HAP-1 (cell line): Measurements from ENCODE around the gene SELENOV.
A peak's percentile ranks its signal among the peaks of the same experiment; 100 is the strongest.

Experiments
- DNase-seq, 2 experiments: peaks; one replicate each; pipeline ENCODE4 v3.0.0-alpha.2; 2016 to 2020; ENCODE audit warnings: low spot score in 2 of 2
- H3K27me3 ChIP-seq: fragments of 250-450 bp; sonication (Bioruptor Pico); 2 replicates; pipeline ENCODE4 v1.5.1; 2020; ENCODE audit warnings: low read depth, mild to moderate bottlenecking, moderate library complexity
- H3K36me3 ChIP-seq: fragments of 250-450 bp; sonication (Bioruptor Pico); replicated peaks from 2 replicates; pipeline ENCODE4 v1.5.1; 2020; ENCODE audit warnings: mild to moderate bottlenecking
- H3K4me1 ChIP-seq: fragments of 250-450 bp; sonication (Bioruptor Pico); 2 replicates; pipeline ENCODE4 v1.5.1; 2020; ENCODE audit warnings: mild to moderate bottlenecking
- H3K4me3 ChIP-seq: fragments of 250-450 bp; sonication (Bioruptor Pico); 2 replicates; pipeline ENCODE4 v1.5.1; 2020; ENCODE audit warnings: mild to moderate bottlenecking, moderate library complexity
- H3K9me3 ChIP-seq: fragments of 250-450 bp; sonication (Bioruptor Pico); 2 replicates; pipeline ENCODE4 v1.5.1; 2020; ENCODE audit warnings: mild to moderate bottlenecking, moderate library complexity
- in situ Hi-C: fragments of 300-500 bp; cut with MboI; formaldehyde crosslinking; loops from 3 replicates; pipeline ENCODE4 v1.14.3; 2020; ENCODE audit warnings: low sequenced_read_pairs, inconsistent platforms, mixed read lengths

The SELENOV gene

DNA sequence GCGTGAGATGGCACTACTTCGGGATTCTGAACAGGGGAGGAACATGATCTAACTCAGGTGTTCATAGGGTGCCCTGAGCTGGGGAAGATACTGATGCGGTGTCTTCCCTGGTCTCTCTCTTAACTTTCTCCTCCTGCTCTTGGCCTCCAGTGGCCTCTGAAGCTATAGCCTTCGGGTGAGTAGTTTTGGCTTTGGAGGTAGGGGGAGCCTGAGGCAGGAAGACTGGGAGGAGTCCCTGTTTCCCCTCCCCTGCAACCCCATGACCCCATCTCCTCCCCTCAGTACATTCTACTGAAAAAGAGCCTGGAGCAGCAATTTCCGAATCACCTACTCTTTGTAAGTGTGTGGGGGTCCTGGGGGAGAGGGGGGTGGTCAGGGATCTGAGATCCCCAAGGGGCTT is 3.5 kb downstream of the SELENOV start:
- H3K27me3 ChIP-seq: no peaks in the 10 kb centered on the region
- H3K4me1 ChIP-seq: peaks cover 16% of the 10 kb centered on the region
- no peak for DNase-seq
- in situ Hi-C loops: no loop called here
- no peak overlapping the region for H3K4me3 ChIP-seq
- H3K9me3 ChIP-seq: no peaks in the 10 kb centered on the region
- H3K36me3 ChIP-seq: no peaks in the 10 kb centered on the region

DNA sequence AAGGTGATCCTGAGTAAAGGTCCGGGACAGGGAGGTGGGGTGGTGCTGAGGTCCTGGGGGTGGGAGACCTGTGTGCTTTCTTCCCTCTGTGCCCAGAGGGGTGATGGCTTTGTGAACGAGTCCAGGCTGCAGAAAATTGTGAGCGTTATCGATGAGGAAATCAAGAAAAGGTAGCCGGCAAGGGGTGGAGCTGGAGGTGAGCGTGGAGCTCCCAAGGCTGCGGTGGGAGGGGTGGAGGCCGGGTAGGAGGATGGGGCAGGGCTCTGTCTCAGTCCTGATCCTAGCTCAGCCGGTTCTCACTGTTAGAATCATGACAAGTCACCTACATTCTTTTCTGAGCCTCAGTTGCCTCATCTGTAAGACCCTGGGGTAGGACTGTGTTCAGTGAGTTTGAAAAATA is 4.0 kb downstream of the SELENOV start:
- in situ Hi-C loops: no loop called here
- no peaks in the 10 kb centered on the region for H3K9me3 ChIP-seq
- no peak for DNase-seq
- peaks cover 16% of the 10 kb centered on the region for H3K4me1 ChIP-seq
- no peaks in the 10 kb centered on the region for H3K36me3 ChIP-seq
- H3K4me3 ChIP-seq: no peak overlapping the region
- no peaks in the 10 kb centered on the region for H3K27me3 ChIP-seq

DNA sequence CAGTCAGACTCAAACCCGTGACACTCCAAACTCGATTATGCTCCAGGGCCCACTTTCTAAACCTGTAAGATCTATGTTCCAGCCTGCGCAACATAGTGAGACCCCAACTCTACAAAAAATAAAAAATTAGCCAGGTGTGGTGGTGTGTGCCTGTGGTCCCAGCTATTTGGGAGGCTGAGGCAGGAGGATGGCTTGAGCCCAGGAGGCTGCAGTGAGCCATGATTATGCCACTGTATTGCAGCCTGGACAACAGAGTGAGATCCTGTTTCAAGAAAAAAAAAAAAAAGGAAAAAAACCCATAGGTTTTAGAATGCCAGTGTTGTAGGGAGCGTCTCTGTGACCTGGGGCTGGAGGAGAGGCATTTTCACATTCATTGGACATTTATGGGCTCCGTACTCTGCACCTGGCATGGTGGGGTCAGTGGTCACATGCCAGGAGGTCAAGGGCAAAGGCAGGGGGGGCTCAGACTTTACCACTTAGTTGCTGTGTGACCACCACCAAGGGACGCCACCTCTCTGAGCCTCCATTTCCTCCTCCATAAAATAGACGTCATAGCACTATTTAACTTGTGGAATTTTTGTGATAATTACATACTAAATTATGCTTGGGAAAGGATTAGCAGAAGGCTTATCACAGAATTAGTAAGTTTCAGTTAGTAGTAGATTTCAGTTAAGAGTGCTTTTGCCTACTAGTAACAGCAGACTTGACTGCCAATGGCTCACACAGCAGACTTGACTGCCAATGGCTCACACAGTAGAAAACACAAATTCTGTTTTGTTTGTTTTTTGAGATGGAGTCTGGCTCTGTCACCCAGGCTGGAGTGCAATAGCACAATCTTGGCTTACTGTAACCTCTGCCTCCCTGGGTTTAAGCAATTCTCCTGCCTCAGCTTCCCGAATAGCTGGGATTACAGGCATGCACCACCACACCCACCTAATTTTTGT is 5.9 kb downstream of the SELENOV start:
- peaks cover 16% of the 10 kb centered on the region for H3K4me1 ChIP-seq
- no peaks in the 10 kb centered on the region for H3K27me3 ChIP-seq
- in situ Hi-C loops: no loop called here
- no peaks in the 10 kb centered on the region for H3K36me3 ChIP-seq
- H3K9me3 ChIP-seq: no peaks in the 10 kb centered on the region
- H3K4me3 ChIP-seq: no peak overlapping the region
- no peak for DNase-seq

DNA sequence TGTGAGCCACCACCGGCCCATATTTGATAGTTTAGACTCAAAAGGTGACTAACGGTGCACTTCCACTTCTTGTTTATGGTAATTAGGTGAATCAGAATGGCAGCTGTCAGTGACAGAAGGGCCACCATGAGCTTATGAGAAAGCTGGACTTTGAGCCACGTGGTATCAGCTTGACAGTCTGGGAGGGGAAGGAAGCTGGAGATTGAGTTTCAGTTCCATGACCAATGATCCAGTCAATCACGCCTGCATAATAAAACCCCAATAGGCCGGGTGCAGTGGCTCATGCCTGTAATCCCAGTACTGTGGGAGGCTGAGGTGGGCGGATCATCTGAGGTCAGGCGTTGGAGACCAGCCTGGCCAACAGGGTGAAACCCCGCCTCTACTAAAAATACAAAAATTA is 9.6 kb downstream of the SELENOV start:
- no peak overlapping the region for H3K4me3 ChIP-seq
- no peaks in the 10 kb centered on the region for H3K9me3 ChIP-seq
- H3K36me3 ChIP-seq: no peaks in the 10 kb centered on the region
- no peak for DNase-seq
- no peaks in the 10 kb centered on the region for H3K27me3 ChIP-seq
- peaks cover 16% of the 10 kb centered on the region for H3K4me1 ChIP-seq
- in situ Hi-C loops: no loop called here

DNA sequence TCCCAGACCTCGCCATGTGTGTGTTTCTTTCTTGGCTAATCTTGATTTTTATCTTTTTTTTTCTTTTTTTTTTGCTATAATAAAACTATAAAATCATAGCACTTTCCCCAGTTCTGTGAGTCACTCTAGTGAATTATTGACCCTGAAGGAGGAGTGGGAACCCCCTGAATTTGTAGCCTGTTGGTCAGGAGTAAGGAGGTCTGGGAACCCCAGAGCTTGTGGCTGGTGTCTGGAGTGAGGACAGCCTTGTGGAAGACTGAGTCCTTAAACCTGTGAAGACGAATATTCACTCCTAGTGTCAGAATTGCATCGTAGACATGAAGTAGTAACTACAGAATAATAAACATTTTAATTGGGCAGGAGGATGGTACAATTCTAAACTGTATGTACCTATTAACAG is 10.3 kb downstream of the SELENOV start:
- in situ Hi-C loops: no loop called here
- Histone ChIP-seq H3K9me3 (no peaks in the 10 kb centered on the region), H3K4me3 (no peak overlapping the region), H3K27me3 (no peaks in the 10 kb centered on the region), H3K4me1 (peaks cover 13% of the 10 kb centered on the region), H3K36me3 (no peaks in the 10 kb centered on the region)
- DNase-seq: no peak

DNA sequence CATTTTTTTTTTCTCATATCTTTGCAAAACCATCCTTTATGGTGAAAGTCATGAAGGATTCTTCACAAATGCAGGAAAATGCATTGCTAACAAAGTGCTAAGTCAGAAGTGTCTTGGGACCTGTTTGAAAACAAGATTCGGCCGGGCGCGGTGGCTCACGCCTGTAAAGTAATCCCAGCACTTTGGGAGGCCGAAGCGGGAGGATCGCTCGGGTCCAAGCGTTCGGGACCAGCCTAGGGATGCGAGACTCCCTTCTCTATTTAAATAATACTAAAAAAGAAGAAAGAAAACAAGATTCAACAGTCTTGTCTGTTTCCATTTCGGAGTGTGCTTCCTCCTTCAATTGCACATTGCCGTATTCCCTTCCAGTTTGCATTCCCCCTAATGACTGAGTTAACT is 16.9 kb downstream of the SELENOV start:
- Histone ChIP-seq H3K9me3 (no peaks in the 10 kb centered on the region), H3K27me3 (no peaks in the 10 kb centered on the region), H3K4me3 (peak overlapping the region; percentile 87), H3K4me1 (peaks cover 17% of the 10 kb centered on the region), H3K36me3 (no peaks in the 10 kb centered on the region)
- in situ Hi-C loops: loop anchor here (5.0 to 10.0 kb wide), 2 partner anchors 55 to 87 kb away; partner anchors contain the start of gene SUPT5H
- DNase-seq: peak in 1 of 2 experiments; percentile 30

DNA sequence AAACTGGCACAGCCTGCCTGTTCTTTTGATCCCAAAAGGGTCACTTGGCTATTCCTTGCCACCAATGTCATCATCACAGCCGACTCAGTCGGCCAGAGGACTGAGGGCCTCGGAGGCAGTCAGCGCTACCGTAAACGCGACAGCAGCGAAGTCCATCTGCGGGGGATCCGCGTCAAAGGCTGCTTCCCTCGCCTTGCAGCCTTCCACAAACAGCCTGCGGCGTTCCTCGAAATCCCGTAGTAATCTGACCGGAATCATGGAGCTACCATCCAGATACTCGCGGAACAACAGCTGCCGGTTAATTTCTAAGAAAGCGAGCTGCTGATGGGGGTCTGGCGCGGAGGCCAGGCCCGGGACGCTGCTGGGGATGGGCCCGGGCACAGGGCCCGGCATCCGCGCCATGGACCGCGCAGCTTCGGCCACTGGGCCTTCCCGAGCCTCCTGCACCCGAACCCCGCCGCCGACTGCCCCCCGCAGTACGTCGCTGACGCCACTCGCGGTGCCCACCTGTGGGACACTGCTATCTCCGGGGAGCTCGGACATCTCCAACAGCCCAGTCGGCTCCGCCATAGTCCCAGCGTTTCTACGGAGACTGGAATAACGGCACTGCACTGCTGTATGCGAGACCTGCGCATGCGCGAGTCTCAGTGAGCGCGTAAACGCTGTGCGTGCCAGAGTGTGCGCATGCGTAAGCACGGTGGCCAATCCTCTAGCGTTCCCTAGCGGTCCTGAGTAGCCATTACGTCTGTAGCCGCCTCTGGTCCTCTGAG is 17.5 kb downstream of the SELENOV start, which contains the start of gene EID2B:
EID2B (minus strand) TSS at position 620 of the 770 bp plus-strand sequence; CDS start at position 570, 50 bp downstream.
- H3K36me3 ChIP-seq: no peaks in the 10 kb centered on the region
- peak within 1 kb of the TSS; percentile 87 for H3K4me3 ChIP-seq
- in situ Hi-C loops: loop anchor here (5.0 to 10.0 kb wide), 2 partner anchors 55 to 88 kb away; partner anchors contain the start of gene SUPT5H
- no peaks in the 10 kb centered on the region for H3K9me3 ChIP-seq
- peaks cover 14% of the 10 kb centered on the region for H3K4me1 ChIP-seq
- H3K27me3 ChIP-seq: no peaks in the 10 kb centered on the region
- DNase-seq: peak; percentile 95

DNA sequence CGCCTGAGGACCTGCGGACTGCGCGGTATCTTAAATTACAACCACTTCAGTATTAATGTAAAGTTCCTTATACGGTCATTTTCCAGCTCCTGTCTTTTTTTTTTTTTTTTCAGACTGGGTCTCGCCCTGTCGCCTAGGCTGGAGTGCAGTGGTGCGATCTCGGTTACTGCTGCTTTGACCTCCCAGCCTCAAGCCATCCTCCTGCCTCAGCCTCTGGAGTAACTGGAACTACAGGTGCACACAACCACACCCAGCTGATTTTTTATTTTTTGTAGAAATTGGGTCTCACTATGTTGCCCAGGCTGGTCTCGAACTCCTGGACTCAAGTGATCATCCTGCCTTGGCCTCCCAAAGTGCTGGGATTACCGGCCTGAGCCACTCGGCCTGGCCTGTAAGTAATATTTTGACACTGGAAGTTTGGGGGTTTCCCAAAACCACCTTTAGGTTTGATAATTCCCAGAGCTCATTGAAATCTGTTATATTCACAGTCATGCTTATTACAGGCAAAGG is 18.1 kb downstream of the SELENOV start:
- in situ Hi-C loops: loop anchor here (5.0 to 10.0 kb wide), 2 partner anchors 56 to 88 kb away; partner anchors contain the start of gene SUPT5H
- Histone ChIP-seq H3K27me3 (no peaks in the 10 kb centered on the region), H3K4me3 (peak overlapping the region; percentile 87), H3K4me1 (peaks cover 10% of the 10 kb centered on the region), H3K9me3 (no peaks in the 10 kb centered on the region), H3K36me3 (no peaks in the 10 kb centered on the region)
- no peak for DNase-seq

DNA sequence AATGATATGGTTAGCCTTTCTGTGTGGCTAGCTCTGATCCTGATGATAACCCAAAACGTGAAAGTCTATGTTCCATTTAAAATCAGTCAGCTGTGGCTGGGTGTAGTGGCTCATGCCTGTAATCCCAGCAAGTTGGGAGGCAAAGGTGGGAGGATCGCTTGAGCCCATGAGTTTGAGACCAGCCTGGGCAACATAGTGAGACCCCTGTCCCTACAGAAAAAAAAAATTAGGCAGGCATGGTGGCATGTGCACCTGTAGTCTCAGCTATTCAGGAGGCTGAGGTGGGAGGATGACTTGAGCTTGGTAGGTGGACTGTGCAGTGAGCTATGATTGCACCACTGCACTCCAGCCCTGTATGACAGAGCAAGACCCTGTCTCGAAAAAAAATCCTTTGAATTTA is 18.9 kb downstream of the SELENOV start:
- in situ Hi-C loops: loop anchor here (5.0 to 10.0 kb wide), 2 partner anchors 56 to 89 kb away; partner anchors contain the start of gene SUPT5H
- Histone ChIP-seq H3K27me3 (no peaks in the 10 kb centered on the region), H3K4me3 (no peak overlapping the region)

DNA sequence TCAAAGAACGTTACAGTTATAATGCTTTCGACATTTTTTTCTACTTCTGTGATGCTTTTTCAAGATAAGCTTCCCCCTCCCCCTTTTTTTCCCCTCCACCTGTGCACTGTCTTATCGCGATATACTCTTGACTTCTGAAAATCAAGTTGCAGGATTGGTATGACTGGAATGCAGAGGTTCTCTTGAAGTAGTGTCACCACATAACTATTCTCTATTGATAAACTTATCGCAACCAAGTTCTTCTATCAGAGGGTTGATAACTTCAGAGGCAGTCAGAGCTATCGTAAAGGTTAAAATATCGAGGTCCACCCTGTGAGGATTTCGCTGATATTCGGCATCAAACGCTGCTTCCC is 24.2 kb downstream of the SELENOV start:
- DNase-seq: no peak
- Histone ChIP-seq H3K27me3 (no peaks in the 10 kb centered on the region), H3K4me1 (peaks cover 23% of the 10 kb centered on the region), H3K4me3 (peak overlapping the region; percentile 93), H3K9me3 (no peaks in the 10 kb centered on the region), H3K36me3 (no peaks in the 10 kb centered on the region)
- in situ Hi-C loops: loop anchor here (10.0 kb wide), 1 partner anchor 94 kb away; the partner anchor contains the start of gene SUPT5H

More for the DNA sequence above, 18.9 kb downstream of the SELENOV start:
- Histone ChIP-seq H3K36me3 (no peaks in the 10 kb centered on the region), H3K4me1 (peaks cover 14% of the 10 kb centered on the region), H3K9me3 (no peaks in the 10 kb centered on the region)
- DNase-seq: no peak

DNA sequence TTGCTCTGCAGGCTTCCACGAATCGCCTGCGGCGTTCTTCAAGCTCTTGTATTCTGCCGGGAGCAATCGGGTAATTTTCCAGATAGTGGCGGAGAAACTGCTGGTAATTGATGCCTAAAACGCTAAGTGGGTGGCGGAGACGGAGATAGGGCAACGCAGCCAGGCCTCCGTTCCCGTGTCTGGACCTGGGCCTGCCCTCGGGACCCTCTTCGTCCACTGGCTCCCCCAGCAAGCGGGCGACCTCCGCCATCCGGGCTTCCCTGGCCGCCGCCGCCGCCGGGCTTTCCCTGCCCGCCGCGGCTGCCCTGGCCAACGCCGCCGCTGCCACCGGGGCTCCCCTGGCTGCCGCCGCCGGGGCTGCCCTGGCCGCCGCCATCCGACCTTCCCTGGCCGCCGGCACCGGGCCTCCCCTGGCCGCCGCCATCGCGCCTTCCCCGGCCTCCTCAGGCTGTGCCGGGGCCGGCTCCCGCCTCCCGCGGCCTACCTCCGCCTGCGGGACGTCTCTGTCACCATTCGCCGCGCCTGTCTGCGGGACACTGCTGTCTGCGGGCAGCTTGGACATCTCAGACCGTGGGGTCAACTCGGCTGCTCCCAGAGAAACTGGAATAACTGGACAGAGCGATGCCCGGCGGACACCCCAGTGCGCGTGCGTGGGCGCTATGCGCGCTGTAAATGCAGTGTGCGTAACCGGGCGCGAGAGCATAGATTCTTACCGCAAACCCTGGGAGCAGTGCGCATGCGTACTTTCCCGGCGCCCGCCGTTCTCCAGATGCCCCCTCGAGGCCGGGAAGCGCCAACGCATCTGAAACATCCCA is 24.8 kb downstream of the SELENOV start, which contains the start of gene EID2:
EID2 (minus strand) TSS at position 644 of the 815 bp plus-strand sequence; CDS start at position 562, 82 bp downstream.
- peak within 1 kb of the TSS; percentile 93 for H3K4me3 ChIP-seq
- H3K36me3 ChIP-seq: no peaks in the 10 kb centered on the region
- DNase-seq: peak; percentile 89 to 95
- H3K4me1 ChIP-seq: peaks cover 23% of the 10 kb centered on the region
- no peaks in the 10 kb centered on the region for H3K9me3 ChIP-seq
- H3K27me3 ChIP-seq: no peaks in the 10 kb centered on the region
- in situ Hi-C loops: loop anchor here (10.0 kb wide), 1 partner anchor 95 kb away; the partner anchor contains the start of gene SUPT5H

DNA sequence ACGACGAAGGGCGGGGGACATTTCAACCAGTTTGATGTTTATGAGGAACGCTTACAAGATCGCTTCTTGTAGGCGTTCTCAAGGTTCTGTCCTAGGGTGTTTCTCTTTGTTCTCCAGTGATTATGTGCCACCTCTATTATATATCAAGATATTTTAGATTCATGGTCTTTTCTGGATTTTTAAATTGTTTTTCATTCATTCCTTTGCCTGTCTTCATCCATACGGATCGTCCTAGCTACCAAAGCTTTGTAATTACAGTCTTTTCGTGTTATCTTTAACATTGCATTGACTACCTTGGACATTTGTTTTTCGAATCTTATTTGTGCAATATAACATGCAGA is 25.4 kb downstream of the SELENOV start:
- no peak for DNase-seq
- in situ Hi-C loops: no loop called here
- peak overlapping the region; percentile 93 for H3K4me3 ChIP-seq
- H3K9me3 ChIP-seq: no peaks in the 10 kb centered on the region
- peaks cover 23% of the 10 kb centered on the region for H3K4me1 ChIP-seq
- no peaks in the 10 kb centered on the region for H3K36me3 ChIP-seq
- no peaks in the 10 kb centered on the region for H3K27me3 ChIP-seq

DNA sequence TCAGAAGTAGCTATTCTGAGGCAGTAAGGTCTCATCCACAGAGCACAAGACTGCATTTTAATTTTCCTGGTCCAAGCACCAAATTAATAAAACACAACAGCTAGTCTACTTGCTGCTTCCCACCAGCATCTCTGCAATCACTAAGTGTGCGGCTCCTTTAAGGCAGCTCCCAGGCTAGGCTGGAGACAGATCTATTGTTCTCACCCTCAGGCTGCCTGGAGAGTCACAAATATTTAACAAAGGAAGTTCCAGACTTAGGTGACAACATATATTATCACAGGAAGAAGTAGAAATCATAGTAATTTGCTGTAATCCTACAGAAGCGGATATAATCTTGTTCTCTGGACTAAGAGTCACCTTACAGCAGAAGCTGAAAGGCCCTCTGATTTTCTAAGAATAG is 27.3 kb downstream of the SELENOV start:
- Histone ChIP-seq H3K4me1 (peaks cover 23% of the 10 kb centered on the region), H3K4me3 (no peak overlapping the region), H3K36me3 (no peaks in the 10 kb centered on the region), H3K27me3 (peaks cover 8% of the 10 kb centered on the region; the same call in 1 of the 2 replicates), H3K9me3 (no peaks in the 10 kb centered on the region)
- in situ Hi-C loops: no loop called here
- peak; percentile 56 to 57 for DNase-seq
